Psoas muscle (tissue), 8 donors: ENCODE results near the gene GDF11. TPM values are rescaled to one million over a fixed set of nuclear protein-coding genes. Genes with fewer than 3 reads are reported as not detected.
"Not testable (repeated sequence)": the region's sequence is repeated elsewhere in the genome, so short reads cannot be mapped to it uniquely, and the experiment has no call there.

ENCODE experiments used
- ATAC-seq, 4 donors: fragments of 200-7000 bp; cut with Tn5 transposase; one replicate each; pipeline ENCODE4 v1.9.1; 2020; ENCODE audit warnings: moderate library complexity in 3 of 4, mild to moderate bottlenecking in 2 of 4
- DNase-seq, 2 donors: peaks; one replicate each; pipeline ENCODE4 v3.0.0-alpha.2; 2020
- H3K27ac ChIP-seq: fragments of 200-600 bp; one replicate; pipeline ENCODE4 v1.8.0; 2022
- H3K27me3 ChIP-seq, 3 donors: fragments of 200-600 bp in 1 of 3; one replicate each; pipeline versions ENCODE4 v1.6.1 to v1.8.0; 2013 to 2022; ENCODE audit warnings: low read length in 2 of 3, mild to moderate bottlenecking in 2 of 3, moderate library complexity in 1 of 3; ENCODE audit not compliant: insufficient read depth in 3 of 3
- H3K36me3 ChIP-seq, 2 donors: fragments of 200-600 bp in 1 of 2; one replicate each; pipeline versions ENCODE4 v1.6.1 to v1.8.0; 2013 to 2022; ENCODE audit warnings: low read depth in 1 of 2, mild to moderate bottlenecking in 1 of 2, moderate library complexity in 1 of 2; ENCODE audit not compliant: insufficient read depth in 1 of 2
- H3K4me1 ChIP-seq: fragments of 200-600 bp; one replicate; pipeline ENCODE4 v1.8.0; 2022
- H3K4me3 ChIP-seq: fragments of 200-600 bp; one replicate; pipeline ENCODE4 v1.8.0; 2022; ENCODE audit warnings: mild to moderate bottlenecking
- H3K9me3 ChIP-seq: fragments of 200-600 bp; one replicate; pipeline ENCODE4 v1.8.0; 2022
- WGBS, 3 donors: extraction: QIAGEN DNeasy Blood & Tissue Kit; methylation state at CpG; one replicate each; pipeline versions ENCODE4 v1.1.6 to v1.1.7; 2013; 5-methylcytosine and 5-hydroxymethylcytosine counted together
- intact Hi-C, 2 donors: fragments of 100-400 bp; cut with DNase I; formaldehyde crosslinking; loops; one replicate each; pipeline versions ENCODE4 v1.11.0 to v1.14.2; 2022
- polyA plus RNA-seq, 3 donors: library from polyadenylated mRNA; stranded (reverse); fragments of 200-250 nt; gene quantifications; one replicate each; pipeline ENCODE4 v1.2.3, GENCODE V29; 2013
- total RNA-seq, 4 donors: library from RNA; stranded (reverse); fragmentation: NEBNext Ultra II Directional in 2 of 4; extraction: Animal tissue kit (Norgen Biotek cat#: 25700) in 2 of 4; gene quantifications; one replicate each; pipeline versions ENCODE4 v1.2.1 to v1.2.4, GENCODE V29; 2021 to 2023
- TF ChIP-seq, protein P1 (sequence below): fragments of 200-600 bp; IDR thresholded peaks from one replicate; pipeline ENCODE4 v1.8.0; 2022; ENCODE audit warnings: antibody characterized with exemption
- donor health status: healthy with polysubstance abuse.
- donor health status: DM: no; HTN: no; CAD: no; lungs with moderate emphysema.
- donor health status: Bipolar disorder and iron deficiency.
- donor health status: healthy.
- donor health status: DM: yes; HTN: yes; CAD: no.
- donor health status: DM: no; HTN: no; CAD: no.
- donor health status: DM: no; HTN: no; CAD: no.
- donor health status: DM: yes; HTN: yes; CAD: no.

The GDF11 gene
- total and polyA plus RNA-seq, 7 donors = 0.34 to 4.8 (median 1.4) TPM

DNA sequence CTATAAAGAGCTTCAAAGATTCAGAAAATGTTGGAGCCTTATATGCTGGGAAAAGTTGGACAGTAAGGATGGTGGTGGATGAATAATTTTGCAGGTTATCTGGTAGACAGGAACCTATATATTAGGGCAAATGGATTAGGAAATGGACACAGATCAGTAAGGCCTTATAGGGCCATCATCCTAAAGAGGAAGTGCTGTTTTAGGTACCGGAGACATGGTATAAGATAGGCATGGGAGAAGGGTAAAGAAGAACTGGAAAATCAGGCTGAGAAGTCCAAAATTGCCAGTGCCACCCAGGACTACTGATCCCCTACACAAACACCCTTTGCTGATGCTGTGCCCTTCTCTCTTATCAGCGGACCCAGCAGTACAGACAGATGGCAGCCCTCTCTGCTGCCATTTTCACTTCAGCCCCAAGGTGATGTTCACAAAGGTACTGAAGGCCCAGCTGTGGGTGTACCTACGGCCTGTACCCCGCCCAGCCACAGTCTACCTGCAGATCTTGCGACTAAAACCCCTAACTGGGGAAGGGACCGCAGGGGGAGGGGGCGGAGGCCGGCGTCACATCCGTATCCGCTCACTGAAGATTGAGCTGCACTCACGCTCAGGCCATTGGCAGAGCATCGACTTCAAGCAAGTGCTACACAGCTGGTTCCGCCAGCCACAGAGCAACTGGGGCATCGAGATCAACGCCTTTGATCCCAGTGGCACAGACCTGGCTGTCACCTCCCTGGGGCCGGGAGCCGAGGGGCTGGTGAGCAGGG lies 5.5 kb downstream of the GDF11 start:
- peaks cover 0 to 8% (median 3%) of the 10 kb centered on the region in 3 donors for H3K27me3 ChIP-seq
- H3K4me3 ChIP-seq = no peak overlapping the region
- peaks cover 19% of the 10 kb centered on the region for H3K4me1 ChIP-seq
- ATAC-seq (no peak), DNase-seq (no peak)
- 77 to 82% (median 82%) methylated on average over 18 of the region's 18 CpGs for WGBS, 3 donors
- H3K27ac ChIP-seq = no peak overlapping the region
- TF ChIP-seq, protein P1, sequence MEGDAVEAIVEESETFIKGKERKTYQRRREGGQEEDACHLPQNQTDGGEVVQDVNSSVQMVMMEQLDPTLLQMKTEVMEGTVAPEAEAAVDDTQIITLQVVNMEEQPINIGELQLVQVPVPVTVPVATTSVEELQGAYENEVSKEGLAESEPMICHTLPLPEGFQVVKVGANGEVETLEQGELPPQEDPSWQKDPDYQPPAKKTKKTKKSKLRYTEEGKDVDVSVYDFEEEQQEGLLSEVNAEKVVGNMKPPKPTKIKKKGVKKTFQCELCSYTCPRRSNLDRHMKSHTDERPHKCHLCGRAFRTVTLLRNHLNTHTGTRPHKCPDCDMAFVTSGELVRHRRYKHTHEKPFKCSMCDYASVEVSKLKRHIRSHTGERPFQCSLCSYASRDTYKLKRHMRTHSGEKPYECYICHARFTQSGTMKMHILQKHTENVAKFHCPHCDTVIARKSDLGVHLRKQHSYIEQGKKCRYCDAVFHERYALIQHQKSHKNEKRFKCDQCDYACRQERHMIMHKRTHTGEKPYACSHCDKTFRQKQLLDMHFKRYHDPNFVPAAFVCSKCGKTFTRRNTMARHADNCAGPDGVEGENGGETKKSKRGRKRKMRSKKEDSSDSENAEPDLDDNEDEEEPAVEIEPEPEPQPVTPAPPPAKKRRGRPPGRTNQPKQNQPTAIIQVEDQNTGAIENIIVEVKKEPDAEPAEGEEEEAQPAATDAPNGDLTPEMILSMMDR = no peak
- peaks cover 7 to 27% of the 10 kb centered on the region in 2 donors for H3K36me3 ChIP-seq
- H3K9me3 ChIP-seq = no peaks in the 10 kb centered on the region
- intact Hi-C loops = no loop called here

DNA sequence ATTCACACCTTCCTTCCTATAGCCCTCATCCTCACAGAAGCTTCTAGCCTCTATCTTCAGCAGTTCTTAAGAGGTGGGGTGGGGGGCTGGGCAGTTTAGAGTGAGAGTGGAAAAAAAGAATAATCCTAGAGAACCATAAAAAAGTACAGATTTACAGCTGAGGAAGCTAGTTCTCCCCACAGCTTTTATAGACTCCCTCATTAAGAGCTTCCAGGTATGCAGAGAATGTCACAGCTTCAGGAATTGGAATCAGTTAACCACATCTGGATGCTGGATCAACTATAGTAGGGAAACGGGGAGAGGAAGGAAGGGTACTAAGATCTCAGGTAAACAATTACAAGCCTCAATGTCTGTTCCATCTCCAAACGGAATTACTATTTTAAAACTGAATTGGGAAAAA lies 12.3 kb downstream of the GDF11 start:
- Histone ChIP-seq H3K36me3 (peaks cover 20 to 94% of the 10 kb centered on the region in 2 donors), H3K4me1 (no peaks in the 10 kb centered on the region), H3K9me3 (no peaks in the 10 kb centered on the region), H3K4me3 (no peak overlapping the region), H3K27me3 (no peaks in the 10 kb centered on the region), H3K27ac (no peak overlapping the region)
- TF ChIP-seq, protein P1 = no peak
- DNase-seq = no peak
- no peak for ATAC-seq
- intact Hi-C loops = no loop called here
- WGBS, 3 donors = 51 to 65% (median 64%) methylated on average over 2 of the region's 2 CpGs

DNA sequence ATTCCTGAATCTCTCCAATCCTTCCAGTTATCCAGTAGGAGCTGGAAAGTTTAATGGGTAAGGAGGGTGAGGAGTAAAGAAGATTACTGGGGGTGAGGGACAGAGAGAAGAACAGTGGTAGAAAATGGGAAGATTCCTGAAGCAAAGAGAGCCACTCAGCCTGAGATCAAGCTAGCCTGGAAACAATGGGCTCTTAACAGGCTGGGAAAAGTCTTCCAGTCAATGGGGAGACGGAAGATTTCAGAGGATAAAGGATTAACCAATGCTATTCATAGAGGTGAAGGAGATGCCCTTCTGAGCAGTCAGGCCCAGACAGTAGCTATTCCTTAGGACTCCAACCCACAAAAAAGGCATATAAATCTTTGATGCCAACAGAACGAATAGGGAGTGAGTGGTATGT lies 14.8 kb downstream of the GDF11 start:
- H3K4me1 ChIP-seq = no peaks in the 10 kb centered on the region
- no peaks in the 10 kb centered on the region for H3K9me3 ChIP-seq
- no peak for DNase-seq
- H3K27ac ChIP-seq = no peak overlapping the region
- ATAC-seq = no peak
- H3K27me3 ChIP-seq = no peaks in the 10 kb centered on the region
- H3K4me3 ChIP-seq = no peak overlapping the region
- peaks cover 14 to 98% of the 10 kb centered on the region in 2 donors for H3K36me3 ChIP-seq
- intact Hi-C loops = no loop called here
- TF ChIP-seq, protein P1 = no peak
- 69 to 76% (median 69%) methylated on average over 2 of the region's 2 CpGs for WGBS, 3 donors

DNA sequence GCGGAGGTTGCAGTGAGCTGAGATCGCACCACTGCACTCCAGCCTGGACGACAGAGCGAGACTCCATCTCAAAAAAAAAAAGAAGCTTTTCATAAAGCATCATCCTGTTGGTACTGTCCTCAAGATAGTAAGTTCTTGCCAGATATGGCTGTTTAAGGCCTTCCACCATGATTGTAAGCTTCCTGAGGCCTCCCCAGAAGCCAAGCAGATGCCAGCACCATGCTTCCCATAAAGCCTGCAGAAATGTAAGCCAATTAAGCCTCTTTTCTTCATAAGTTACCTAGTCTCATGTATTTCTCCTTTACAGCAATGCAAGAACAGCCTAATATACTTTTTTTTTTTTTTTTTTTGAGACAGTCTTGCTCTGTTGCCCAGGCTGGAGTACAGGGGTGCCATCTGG lies 15.7 kb downstream of the GDF11 start:
- ATAC-seq, intact Hi-C loops: not testable (repeated sequence)
- WGBS, 3 donors = 98 to 100% (median 98%) methylated on average over 4 of the region's 4 CpGs

DNA sequence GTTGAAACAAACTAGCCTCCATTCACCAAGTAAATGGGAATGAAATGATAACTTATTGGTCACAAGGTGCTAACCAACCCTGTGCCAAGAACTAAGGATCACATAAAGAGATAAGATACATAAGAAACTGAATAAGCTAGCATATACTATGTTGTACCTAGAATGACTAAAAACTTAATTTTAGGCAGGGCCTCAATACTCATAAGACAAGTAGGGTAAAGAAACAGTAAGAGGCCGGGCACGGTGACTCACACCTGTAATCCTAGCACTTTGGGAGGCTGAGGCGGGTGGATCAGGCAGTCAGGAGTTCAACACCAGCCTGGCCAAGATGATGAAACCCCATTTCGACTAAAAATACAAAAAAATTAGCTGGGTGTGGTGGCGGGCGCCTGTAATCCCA lies 17.7 kb downstream of the GDF11 start:
- TF ChIP-seq, protein P1 = no peak
- no peaks in the 10 kb centered on the region for H3K27me3 ChIP-seq
- no peaks in the 10 kb centered on the region for H3K9me3 ChIP-seq
- intact Hi-C loops = loop anchor here in 1 of 2 donors (1.0 kb wide), 1 partner anchor 38 kb away; no protein-coding TSS in a partner anchor
- peak in 1 of 4 donors; percentile 21 for ATAC-seq
- WGBS, 3 donors = 96 to 99% (median 96%) methylated on average over 6 of the region's 6 CpGs
- no peak overlapping the region for H3K4me3 ChIP-seq
- no peaks in the 10 kb centered on the region for H3K4me1 ChIP-seq
- peaks cover 11 to 83% of the 10 kb centered on the region in 2 donors for H3K36me3 ChIP-seq
- H3K27ac ChIP-seq = no peak overlapping the region
- DNase-seq = no peak

More for the DNA sequence above, 15.7 kb downstream of the GDF11 start:
- H3K4me3 ChIP-seq, H3K27me3 ChIP-seq, H3K27ac ChIP-seq, DNase-seq, H3K9me3 ChIP-seq, H3K4me1 ChIP-seq: not testable (repeated sequence)
- H3K36me3 ChIP-seq = peaks cover 14 to 98% of the 10 kb centered on the region in 2 donors
